Subcutaneous adipose tissue (tissue), 4 donors: ENCODE data around the gene KCNQ4. TPM values are rescaled to one million over a fixed set of nuclear protein-coding genes. Genes with fewer than 3 reads are reported as not detected.

Experiments
- CTCF ChIP-seq: fragments of 450-650 bp; IDR thresholded peaks from one replicate; pipeline ENCODE4 v1.5.1; 2016; ENCODE audit warnings: low read depth, mild to moderate bottlenecking, control low read depth, antibody characterized with exemption, moderate library complexity
- total RNA-seq, 4 donors: library from RNA; depleted of rRNA; stranded (reverse); fragments of >200 nt; gene quantifications; one replicate each; pipeline ENCODE4 v1.1.0, GENCODE V29; 2016

KCNQ4 gene
- total RNA-seq, 4 donors from 2014 or later: 0.34 to 1.1 (median 0.49) TPM; not detected in 1

- no peak for TF ChIP-seq CTCF
These were observed 35.5 kb downstream of the KCNQ4 start for GRCh38 chr1:40819101-40819500.

- no peak for TF ChIP-seq CTCF
These were observed 36.7 kb downstream of the KCNQ4 start for GRCh38 chr1:40820251-40820797.

- TF ChIP-seq CTCF: no peak
These were observed 37.5 kb downstream of the KCNQ4 start for GRCh38 chr1:40820911-40821693.

- no peak for TF ChIP-seq CTCF
These were observed 39.3 kb downstream of the KCNQ4 start for GRCh38 chr1:40822890-40823289.

GRCh38 chr1:40823345-40823744 is 39.8 kb downstream of the KCNQ4 start:
- no peak for TF ChIP-seq CTCF

- no peak for TF ChIP-seq CTCF
These were observed 40.4 kb downstream of the KCNQ4 start for GRCh38 chr1:40823983-40824382.

GRCh38 chr1:40824591-40825434 is 41.2 kb downstream of the KCNQ4 start:
- no peak for TF ChIP-seq CTCF
